H9 (cell line): ENCODE results near the gene AKIRIN2. TPM values are rescaled to one million over a fixed set of nuclear protein-coding genes. Genes with fewer than 3 reads are reported as not detected.

Source experiments
- DNase-seq: peaks from one replicate; pipeline ENCODE4 v3.0.0-alpha.2; 2017
- H2AFZ ChIP-seq: one replicate; pipeline ENCODE4 v1.6.1; 2013; ENCODE audit warnings: mild to moderate bottlenecking, low read length, control low read depth, moderate library complexity
- H2AK5ac ChIP-seq: 2 replicates; pipeline ENCODE4 v1.6.1; 2013; ENCODE audit warnings: low read length, control low read depth, mixed read lengths; ENCODE audit not compliant: insufficient read length
- H2BK120ac ChIP-seq: one replicate; pipeline ENCODE4 v1.6.1; 2013; ENCODE audit warnings: low read depth, mild to moderate bottlenecking, low read length, control low read depth, inconsistent platforms; ENCODE audit not compliant: poor library complexity, severe bottlenecking
- H2BK12ac ChIP-seq: 2 replicates; pipeline ENCODE4 v1.6.1; 2013; ENCODE audit warnings: low read length, control low read depth, mixed read lengths, low read depth; ENCODE audit not compliant: insufficient read length
- H2BK15ac ChIP-seq: 2 replicates; pipeline ENCODE4 v1.6.1; 2013; ENCODE audit warnings: low read depth, low read length, control low read depth
- H2BK20ac ChIP-seq: one replicate; pipeline ENCODE4 v1.6.1; 2013; ENCODE audit warnings: low read depth, mild to moderate bottlenecking, low read length, control low read depth, inconsistent platforms; ENCODE audit not compliant: poor library complexity, severe bottlenecking
- H2BK5ac ChIP-seq: 2 replicates; pipeline ENCODE4 v1.6.1; 2013; ENCODE audit warnings: low read length, control low read depth, mixed read lengths; ENCODE audit not compliant: insufficient read length
- H3K14ac ChIP-seq: 2 replicates; pipeline ENCODE4 v1.6.1; 2013; ENCODE audit warnings: low read length, control low read depth; ENCODE audit not compliant: insufficient read depth
- H3K18ac ChIP-seq: 2 replicates; pipeline ENCODE4 v1.6.1; 2013; ENCODE audit warnings: low read depth, mild to moderate bottlenecking, mixed read lengths, low read length, control low read depth; ENCODE audit not compliant: insufficient read length
- H3K23ac ChIP-seq: 2 replicates; pipeline ENCODE4 v1.6.1; 2013; ENCODE audit warnings: low read length, control low read depth, mixed read lengths, low read depth; ENCODE audit not compliant: insufficient read length
- H3K23me2 ChIP-seq: 2 replicates; pipeline ENCODE4 v1.6.1; 2013; ENCODE audit warnings: low read depth, mild to moderate bottlenecking, mixed read lengths, low read length, control low read depth; ENCODE audit not compliant: insufficient read length, poor library complexity, severe bottlenecking
- H3K27ac ChIP-seq: 2 replicates; pipeline ENCODE4 v1.5.1; 2013; ENCODE audit warnings: low read length, control low read depth, mixed read lengths, low read depth; ENCODE audit not compliant: insufficient read length
- H3K27me3 ChIP-seq: 2 replicates; pipeline ENCODE4 v1.6.1; 2013; ENCODE audit warnings: low read length, control low read depth, inconsistent platforms; ENCODE audit not compliant: insufficient read depth
- H3K4ac ChIP-seq: 2 replicates; pipeline ENCODE4 v1.6.1; 2013; ENCODE audit warnings: low read depth, mild to moderate bottlenecking, control low read depth, inconsistent platforms, low read length, moderate library complexity
- H3K4me1 ChIP-seq: 2 replicates; pipeline ENCODE4 v1.6.1; 2013; ENCODE audit warnings: low read length, control low read depth, inconsistent platforms; ENCODE audit not compliant: insufficient read depth
- H3K4me2 ChIP-seq: 2 replicates; pipeline ENCODE4 v1.6.1; 2013; ENCODE audit warnings: low read length, control low read depth, mixed read lengths; ENCODE audit not compliant: insufficient read length, insufficient read depth
- H3K56ac ChIP-seq: 2 replicates; pipeline ENCODE4 v1.6.1; 2013; ENCODE audit warnings: low read depth, mild to moderate bottlenecking, mixed read lengths, low read length, control low read depth; ENCODE audit not compliant: insufficient read length
- H3K79me1 ChIP-seq: 2 replicates; pipeline ENCODE4 v1.6.1; 2013; ENCODE audit warnings: low read depth, mild to moderate bottlenecking, moderate library complexity, low read length, control low read depth, inconsistent platforms; ENCODE audit not compliant: insufficient read depth, poor library complexity, severe bottlenecking
- H3K79me2 ChIP-seq: 2 replicates; pipeline ENCODE4 v1.6.1; 2013; ENCODE audit warnings: low read length, control low read depth, inconsistent platforms; ENCODE audit not compliant: insufficient read depth
- H3K9ac ChIP-seq: 2 replicates; pipeline ENCODE4 v1.6.1; 2013; ENCODE audit warnings: low read length, control low read depth, mixed read lengths; ENCODE audit not compliant: insufficient read length; ENCODE audit errors: extremely low read depth
- H3K9me3 ChIP-seq: one replicate; pipeline ENCODE4 v1.6.1; 2013; ENCODE audit warnings: low read depth, low read length, inconsistent platforms; ENCODE audit not compliant: control insufficient read depth
- H3T11ph ChIP-seq: one replicate; pipeline ENCODE4 v1.6.1; 2013; ENCODE audit warnings: mild to moderate bottlenecking, low read length, control low read depth, inconsistent platforms
- H4K20me1 ChIP-seq: one replicate; pipeline ENCODE4 v1.6.1; 2013; ENCODE audit not compliant: control insufficient read depth, insufficient read length, insufficient read depth
- H4K5ac ChIP-seq: 2 replicates; pipeline ENCODE4 v1.6.1; 2013; ENCODE audit warnings: low read depth, mild to moderate bottlenecking, mixed read lengths, low read length, control low read depth; ENCODE audit not compliant: insufficient read length
- H4K8ac ChIP-seq: replicated peaks from 2 replicates; pipeline ENCODE4 v1.6.1; 2013; ENCODE audit warnings: low read length, control low read depth, mixed read lengths, low read depth; ENCODE audit not compliant: insufficient read length
- H4K91ac ChIP-seq: 2 replicates; pipeline ENCODE4 v1.6.1; 2013; ENCODE audit warnings: low read depth, mild to moderate bottlenecking, moderate library complexity, mixed read lengths, low read length, control low read depth; ENCODE audit not compliant: insufficient read length
- H3K27ac Mint-ChIP-seq, 3 experiments: 2 replicates in 2 of 3; 3 replicates in 1 of 3; pipeline ENCODE4 v1.8.0; 2020 to 2021; ENCODE audit warnings: mixed read lengths in 3 of 3, mild to moderate bottlenecking in 1 of 3, moderate library complexity in 1 of 3
- H3K27me3 Mint-ChIP-seq: 2 replicates; pipeline ENCODE4 v1.8.0; 2021; ENCODE audit warnings: low read depth, mild to moderate bottlenecking, moderate library complexity, mixed read lengths
- H3K36me3 Mint-ChIP-seq, 3 experiments: 2 replicates in 2 of 3; 3 replicates in 1 of 3; pipeline ENCODE4 v1.8.0; 2020 to 2021; ENCODE audit warnings: low read depth in 3 of 3, mixed read lengths in 3 of 3; ENCODE audit not compliant: insufficient read depth in 1 of 3
- H3K4me1 Mint-ChIP-seq, 2 experiments: 2 replicates each; pipeline ENCODE4 v1.8.0; 2020; ENCODE audit warnings: mixed read lengths in 2 of 2
- H3K4me3 Mint-ChIP-seq, 2 experiments: 2 replicates in 1 of 2; 3 replicates in 1 of 2; pipeline ENCODE4 v1.8.0; 2020 to 2021; ENCODE audit warnings: mild to moderate bottlenecking in 2 of 2, mixed read lengths in 2 of 2, moderate library complexity in 1 of 2
- H3K9me3 Mint-ChIP-seq, 2 experiments: 2 replicates in 1 of 2; 3 replicates in 1 of 2; pipeline ENCODE4 v1.8.0; 2020; ENCODE audit warnings: mild to moderate bottlenecking in 2 of 2, mixed read lengths in 2 of 2, moderate library complexity in 1 of 2
- total RNA-seq: library from RNA; stranded (reverse); gene quantifications from 2 replicates; pipeline ENCODE4 v1.2.1, GENCODE V29; 2021
- TF ChIP-seq, protein P1 (sequence below): fragments of 200-600 bp; sonication (generic); conservative IDR thresholded peaks from 3 replicates; pipeline ENCODE4 v1.8.0; 2021; ENCODE audit warnings: antibody characterized with exemption, mild to moderate bottlenecking

The AKIRIN2 gene
- total RNA-seq, 1 experiment from 2014 or later, result 75.7 TPM

DNA sequence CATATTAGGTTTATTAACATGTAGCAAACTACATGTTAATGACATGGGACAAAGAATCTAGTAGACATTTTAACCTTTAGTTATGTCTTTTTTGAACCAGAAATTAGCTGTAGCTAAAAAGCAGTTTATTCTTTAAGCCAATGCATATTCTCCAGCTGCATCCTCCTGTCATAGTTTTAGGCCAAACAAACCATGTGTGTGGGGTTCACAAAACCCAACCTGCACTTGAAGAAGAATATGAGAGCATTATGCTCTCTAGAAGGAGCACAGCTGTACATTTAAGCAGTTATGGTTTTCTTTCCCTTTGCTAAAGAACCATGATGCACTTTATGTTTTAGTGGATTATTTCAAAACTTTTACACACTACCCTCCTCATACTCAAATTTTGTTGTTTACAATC, 46.2 kb downstream of the AKIRIN2 start:
- Histone ChIP-seq H4K8ac (no peak overlapping the region), H3K9ac (no peak overlapping the region), H2BK120ac (no peak overlapping the region), H3K4me2 (no peak overlapping the region), H2BK5ac (no peak overlapping the region), H4K20me1 (no peaks in the 10 kb centered on the region), H3K14ac (no peak overlapping the region), H3K23ac (no peak overlapping the region), H4K5ac (no peak overlapping the region), H3K27ac (no peak overlapping the region), H2BK20ac (no peak overlapping the region), H2BK12ac (no peak overlapping the region), H3K23me2 (no peaks in the 10 kb centered on the region), H3K4ac (no peak overlapping the region), H3K18ac (no peak overlapping the region), H3K4me1 (no peaks in the 10 kb centered on the region; the same call in 1 of the 2 replicates), H3K79me1 (no peaks in the 10 kb centered on the region), H2AFZ (no peak overlapping the region), H3K9me3 (no peaks in the 10 kb centered on the region), H2BK15ac (no peak overlapping the region), H4K91ac (no peak overlapping the region), H3K27me3 (no peaks in the 10 kb centered on the region), H3K79me2 (no peaks in the 10 kb centered on the region), H2AK5ac (no peak overlapping the region), H3T11ph (no peak overlapping the region), H3K56ac (no peak overlapping the region)
- Mint-ChIP-seq H3K9me3 (no peaks in the 10 kb centered on the region), H3K27me3 (no peaks in the 10 kb centered on the region), H3K27ac (no peak overlapping the region), H3K4me3 (no peak overlapping the region), H3K36me3 (peaks cover 29 to 63% (median 53%) of the 10 kb centered on the region in 3 experiments), H3K4me1 (peaks cover 29 to 31% of the 10 kb centered on the region in 2 experiments)
- DNase-seq, result no peak
- TF ChIP-seq, protein P1, sequence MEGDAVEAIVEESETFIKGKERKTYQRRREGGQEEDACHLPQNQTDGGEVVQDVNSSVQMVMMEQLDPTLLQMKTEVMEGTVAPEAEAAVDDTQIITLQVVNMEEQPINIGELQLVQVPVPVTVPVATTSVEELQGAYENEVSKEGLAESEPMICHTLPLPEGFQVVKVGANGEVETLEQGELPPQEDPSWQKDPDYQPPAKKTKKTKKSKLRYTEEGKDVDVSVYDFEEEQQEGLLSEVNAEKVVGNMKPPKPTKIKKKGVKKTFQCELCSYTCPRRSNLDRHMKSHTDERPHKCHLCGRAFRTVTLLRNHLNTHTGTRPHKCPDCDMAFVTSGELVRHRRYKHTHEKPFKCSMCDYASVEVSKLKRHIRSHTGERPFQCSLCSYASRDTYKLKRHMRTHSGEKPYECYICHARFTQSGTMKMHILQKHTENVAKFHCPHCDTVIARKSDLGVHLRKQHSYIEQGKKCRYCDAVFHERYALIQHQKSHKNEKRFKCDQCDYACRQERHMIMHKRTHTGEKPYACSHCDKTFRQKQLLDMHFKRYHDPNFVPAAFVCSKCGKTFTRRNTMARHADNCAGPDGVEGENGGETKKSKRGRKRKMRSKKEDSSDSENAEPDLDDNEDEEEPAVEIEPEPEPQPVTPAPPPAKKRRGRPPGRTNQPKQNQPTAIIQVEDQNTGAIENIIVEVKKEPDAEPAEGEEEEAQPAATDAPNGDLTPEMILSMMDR, result no peak
